GM19239 (cell line): ENCODE results near the gene TCHHL1.
"Not testable (repeated sequence)": the region's sequence is repeated elsewhere in the genome, so short reads cannot be mapped to it uniquely, and the experiment has no call there.

Experiments
- DNase-seq: peaks from one replicate; pipeline ENCODE4 v3.0.0; 2011; ENCODE audit warnings: low spot score; ENCODE audit not compliant: insufficient read length
- FAIRE-seq: peaks from 2 replicates; lab custom pipeline; 2011; peaks lifted over from hg19 to GRCh38; lab: Jason Lieb, UNC

The TCHHL1 gene

DNA sequence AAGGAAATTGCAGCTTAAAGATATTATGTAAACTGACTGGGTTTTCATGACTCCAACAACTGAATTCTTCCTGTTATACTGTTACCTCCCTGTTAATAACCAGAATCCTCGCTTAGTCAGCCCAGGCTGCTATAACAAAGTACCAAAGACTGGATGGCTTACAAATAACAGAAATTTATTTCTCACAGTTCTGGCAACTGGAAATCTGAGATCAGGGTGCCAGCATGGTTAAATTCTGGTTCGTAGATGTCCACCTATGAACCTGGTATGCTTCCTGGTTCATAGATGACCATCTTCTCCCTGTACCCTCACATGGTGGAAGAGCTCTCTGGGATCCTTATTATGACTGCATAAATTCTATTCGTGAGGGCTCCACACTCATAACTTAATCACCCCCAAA lies 8.1 kb upstream of the TCHHL1 start:
- no peak for FAIRE-seq
- no peak for DNase-seq

GRCh38 chr1:152086760-152087159 lies 2.1 kb downstream of the TCHHL1 start:
- DNase-seq (no peak), FAIRE-seq (no peak)

- DNase-seq: no peak
- no peak for FAIRE-seq
Observed at GRCh38 chr1:152084853-152085252, 4.0 kb downstream of the TCHHL1 start.

DNA sequence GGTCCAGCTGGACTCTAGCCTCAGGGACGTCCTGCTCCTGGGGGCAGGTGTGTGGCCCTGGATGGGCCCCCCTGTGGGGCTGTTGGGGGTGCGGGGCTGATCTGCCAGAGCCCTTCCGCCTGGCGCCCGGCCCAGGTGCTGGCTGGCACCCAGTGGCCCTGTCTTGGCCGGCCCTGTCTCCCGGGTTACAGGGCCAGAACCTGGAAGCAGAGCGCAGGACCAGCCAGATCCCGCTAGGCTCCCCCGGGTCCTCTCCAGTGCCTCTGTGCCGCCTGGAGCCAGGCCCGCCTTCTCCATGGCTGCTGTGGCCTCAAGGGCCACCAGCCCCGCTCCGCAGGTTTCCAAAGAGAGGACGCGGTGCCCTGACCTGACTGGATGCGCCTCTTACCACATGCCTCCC lies 7.8 kb downstream of the TCHHL1 start:
- not testable (repeated sequence) for DNase-seq, FAIRE-seq

DNA sequence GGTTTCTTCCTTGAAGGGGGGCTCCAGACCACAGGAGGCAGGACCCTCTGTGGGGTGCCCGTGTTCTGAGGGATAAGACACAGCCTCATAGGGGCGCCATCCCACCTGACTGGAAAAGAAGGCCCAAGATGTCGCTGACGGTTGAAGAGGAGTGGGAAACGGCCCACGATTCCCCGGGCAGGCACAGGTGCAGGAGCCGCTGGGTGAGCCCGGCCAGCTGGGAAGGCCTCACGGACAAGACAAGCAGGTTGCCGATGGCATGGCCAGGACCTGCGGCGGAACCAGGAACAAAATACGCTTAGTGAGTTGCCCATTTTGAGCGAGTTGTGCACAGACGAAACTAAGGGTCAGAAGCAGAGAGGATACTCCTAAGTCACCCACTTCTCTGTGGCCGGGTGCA lies 8.4 kb downstream of the TCHHL1 start:
- not testable (repeated sequence) for DNase-seq

GRCh38 chr1:152078831-152079441 lies 9.9 kb downstream of the TCHHL1 start:
- FAIRE-seq: no peak

More for the DNA sequence above, 8.4 kb downstream of the TCHHL1 start:
- FAIRE-seq: not testable (repeated sequence)

GRCh38 chr1:152072311-152072710 lies 16.6 kb downstream of the TCHHL1 start:
- no peak for FAIRE-seq
- no peak for DNase-seq

More at GRCh38 chr1:152078831-152079441, 9.9 kb downstream of the TCHHL1 start:
- no peak for DNase-seq

DNA sequence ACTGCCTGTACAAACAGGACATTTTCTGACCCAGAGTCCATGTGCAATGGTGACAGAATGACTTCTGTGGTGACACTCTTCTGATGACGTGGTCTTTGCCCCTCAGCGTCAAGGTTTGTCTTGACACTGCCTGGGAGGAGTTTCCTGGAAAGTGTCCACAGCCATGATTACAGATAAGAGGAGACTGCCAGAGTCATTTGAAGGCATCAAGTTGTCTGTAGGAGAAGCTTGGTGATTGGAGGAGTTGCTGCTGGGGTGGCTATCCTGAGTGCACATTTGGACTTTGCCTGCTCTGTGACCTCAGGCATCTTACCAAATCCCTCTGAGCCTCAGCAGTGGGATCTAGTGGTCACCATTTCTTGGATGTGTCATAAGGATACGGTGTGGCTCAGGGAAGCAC lies 17.7 kb downstream of the TCHHL1 start:
- DNase-seq (no peak), FAIRE-seq (no peak)

GRCh38 chr1:152067929-152068328 lies 20.9 kb downstream of the TCHHL1 start:
- DNase-seq (no peak), FAIRE-seq (no peak)

DNA sequence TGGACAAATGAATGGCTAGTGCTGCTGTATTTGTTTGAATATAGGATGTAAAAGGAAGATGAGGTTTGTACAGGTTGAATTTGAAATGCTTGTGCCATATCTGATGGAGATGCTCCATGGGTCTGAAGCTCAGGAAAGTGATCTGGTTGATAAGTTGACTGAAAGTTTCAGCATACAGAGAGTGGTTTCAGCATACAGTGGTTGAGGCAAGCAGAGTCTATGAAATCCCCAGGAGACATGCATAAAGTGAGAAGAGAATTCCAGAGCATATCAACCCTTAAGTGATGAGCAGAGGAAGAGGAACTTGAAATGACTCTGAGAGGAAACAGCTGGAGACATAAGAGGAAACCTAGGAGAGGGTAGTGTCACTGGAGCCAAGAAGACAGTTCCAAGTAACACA lies 21.7 kb downstream of the TCHHL1 start:
- DNase-seq (no peak), FAIRE-seq (no peak)

- FAIRE-seq: no peak
- no peak for DNase-seq
Observed at GRCh38 chr1:152061952-152062351, 26.9 kb downstream of the TCHHL1 start.

- FAIRE-seq (no peak), DNase-seq (no peak)
Observed at GRCh38 chr1:152053375-152053774, 35.5 kb downstream of the TCHHL1 start.

GRCh38 chr1:152052606-152053005 lies 36.3 kb downstream of the TCHHL1 start:
- DNase-seq: no peak
- peak; percentile 95 for FAIRE-seq

GRCh38 chr1:152050886-152051675 lies 37.8 kb downstream of the TCHHL1 start:
- DNase-seq (no peak), FAIRE-seq (no peak)

DNA sequence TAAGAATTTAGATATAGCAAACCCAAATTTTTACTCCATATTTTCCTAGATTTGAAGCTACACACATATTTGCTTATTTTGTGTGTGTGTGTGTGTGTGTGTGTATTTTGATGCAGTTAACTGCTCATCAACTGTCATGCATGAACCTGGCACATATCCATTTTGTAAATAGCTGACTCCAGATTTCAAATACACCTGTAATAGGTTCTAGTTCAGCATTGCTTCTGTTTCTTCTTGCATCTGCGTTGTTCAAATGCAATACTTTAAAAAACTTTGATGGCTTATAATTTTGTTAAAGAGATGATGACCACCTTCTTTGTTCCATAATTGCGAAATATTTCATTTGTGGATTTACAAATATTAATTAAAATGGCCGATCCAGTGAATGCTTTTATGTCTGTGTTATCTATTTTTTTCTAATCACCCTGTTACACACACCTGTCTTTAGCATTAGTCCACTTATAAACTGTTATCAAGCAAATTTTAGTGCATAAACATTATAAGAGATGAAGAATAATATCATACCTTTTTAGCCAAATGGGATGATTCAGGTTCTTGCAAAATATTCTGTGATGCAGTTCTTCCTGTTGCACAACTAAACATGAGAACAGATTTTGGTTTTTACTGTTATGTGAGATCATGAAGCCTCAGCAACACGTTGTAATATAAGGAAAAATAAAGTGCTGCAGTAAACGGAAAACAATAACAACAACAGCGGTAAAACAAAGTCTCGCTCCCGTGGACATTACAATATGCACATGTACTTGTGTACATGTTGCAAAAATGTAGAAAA lies 39.4 kb downstream of the TCHHL1 start:
- FAIRE-seq: no peak
- no peak for DNase-seq

DNA sequence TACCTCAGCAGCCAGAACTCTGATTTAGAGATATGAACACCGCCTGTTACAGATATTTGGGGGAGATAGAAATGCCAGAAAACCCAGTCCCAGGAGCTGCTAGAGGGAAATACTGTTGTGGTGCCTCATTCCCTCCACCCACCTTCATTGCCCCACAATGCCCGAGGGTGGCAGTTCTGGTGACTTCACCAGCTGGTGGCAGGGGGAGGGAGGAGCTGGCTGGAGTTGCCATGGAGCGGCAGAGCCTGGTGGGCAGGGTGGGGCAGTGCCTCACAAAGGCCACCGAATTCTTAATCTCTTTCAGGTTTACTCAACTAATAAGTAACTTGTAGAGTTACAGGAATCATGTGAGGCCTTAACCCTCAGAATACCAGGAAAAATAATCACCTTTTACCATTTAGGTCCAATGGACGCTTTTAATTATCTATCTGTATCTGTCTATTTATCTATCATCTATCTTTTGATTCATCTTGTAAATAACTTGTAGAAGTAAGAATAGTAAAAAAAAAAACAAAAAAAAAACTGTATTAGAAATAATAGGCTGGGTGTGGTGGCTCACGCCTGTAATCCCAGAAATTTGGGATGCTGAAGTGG lies 40.4 kb downstream of the TCHHL1 start:
- no peak for DNase-seq
- no peak for FAIRE-seq

- FAIRE-seq (peak; percentile 88), DNase-seq (peak; percentile 52)
Observed at GRCh38 chr1:152047730-152048415, 41.0 kb downstream of the TCHHL1 start.

DNA sequence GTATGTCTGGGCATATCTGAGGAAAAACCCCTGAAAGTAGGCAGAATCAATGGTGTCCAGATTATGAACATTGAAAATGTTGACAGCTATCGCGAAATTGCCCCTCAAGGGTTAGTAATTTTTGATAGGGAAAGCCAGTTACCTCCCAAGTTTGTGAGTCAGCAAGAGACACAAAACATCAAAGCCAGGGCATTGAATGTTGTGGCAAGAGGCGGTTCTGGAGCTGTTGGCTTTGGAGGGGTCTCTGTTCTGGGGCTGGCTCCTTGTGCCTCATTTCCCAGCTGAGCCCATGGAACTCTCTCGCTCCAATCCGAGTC lies 41.5 kb downstream of the TCHHL1 start:
- DNase-seq (no peak), FAIRE-seq (no peak)

DNA sequence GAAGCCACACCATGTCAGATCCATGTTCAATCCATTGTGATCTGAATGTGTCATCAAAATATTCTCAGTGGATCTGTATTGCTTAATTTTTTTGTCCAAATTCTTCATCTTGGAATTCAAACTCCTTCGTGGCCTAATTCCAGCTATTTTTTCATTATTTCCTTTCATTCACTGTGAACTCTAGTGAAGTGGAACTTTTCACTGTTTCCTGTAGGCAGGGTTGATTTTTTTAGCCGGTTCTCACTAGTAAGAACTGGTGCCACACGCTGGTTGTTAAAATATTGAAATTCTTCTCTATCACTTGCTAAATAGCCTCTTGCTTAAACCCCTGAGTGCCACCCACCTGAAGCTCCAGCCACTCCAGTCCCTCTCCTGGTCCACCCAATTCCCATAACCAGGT lies 44.5 kb downstream of the TCHHL1 start:
- FAIRE-seq (no peak), DNase-seq (no peak)

- no peak for FAIRE-seq
- DNase-seq: no peak
Observed at GRCh38 chr1:152043870-152044269, 45.0 kb downstream of the TCHHL1 start.
